Measurements from ENCODE around the gene PLA2G15.

- TF ChIP-seq NFE2L1 (CRISPR knock-in tag; IDR thresholded peaks at IDR 0.05; ENCODE audit: borderline replicate concordance) (no peak), PHF21A (CRISPR knock-in tag; IDR thresholded peaks at IDR 0.05) (no peak), RFX3 (CRISPR knock-in tag; IDR thresholded peaks at IDR 0.05) (no peak), ZNF496 (CRISPR knock-in tag; IDR thresholded peaks at IDR 0.05; ENCODE audit: insufficient replicate concordance) (no peak), TBP (CRISPR knock-in tag; IDR thresholded peaks at IDR 0.05) (no peak), REST (IDR thresholded peaks at IDR 0.05; ENCODE audit: borderline replicate concordance in 1 of 2, low read depth in 1 of 2, low read length in 2 of 2) (no peak), CTCF (CRISPR knock-in tag; IDR thresholded peaks at IDR 0.05) (no peak), HDAC2 (CRISPR knock-in tag; IDR thresholded peaks at IDR 0.05) (no peak), TARDBP (CRISPR knock-in tag; IDR thresholded peaks at IDR 0.05) (no peak), POLR2G (IDR thresholded peaks at IDR 0.05; ENCODE audit: low read depth, low read length) (no peak), HNF1A (IDR thresholded peaks at IDR 0.05; ENCODE audit: low read depth) (no peak), HNF1A (CRISPR knock-in tag; IDR thresholded peaks at IDR 0.05; ENCODE audit: borderline replicate concordance) (no peak), FOXA3 (CRISPR knock-in tag; IDR thresholded peaks at IDR 0.05) (no peak), SP140L (CRISPR knock-in tag; IDR thresholded peaks at IDR 0.05; ENCODE audit: borderline replicate concordance) (no peak)
These were observed 948 bp downstream of the PLA2G15 start for GRCh38 chr16:68246121-68246520.

All from HepG2 (cell line).